Immature natural killer cell (primary cell): ENCODE measurements around the gene ZNG1C. TPM values are rescaled to one million over a fixed set of nuclear protein-coding genes. Genes with fewer than 3 reads are reported as not detected.
"Not testable (repeated sequence)": the region's sequence is repeated elsewhere in the genome, so short reads cannot be mapped to it uniquely, and the experiment has no call there.

Experiments
- DNase-seq, 3 donors: peaks; one replicate each; pipeline ENCODE4 v3.0.0; 2022; ENCODE audit warnings: mixed read lengths in 1 of 3
- H3K27ac Mint-ChIP-seq, 6 donors: one replicate each; pipeline ENCODE4 v1.8.0; 2020; ENCODE audit warnings: mixed read lengths in 6 of 6, mild to moderate bottlenecking in 5 of 6, inconsistent platforms in 4 of 6, moderate library complexity in 3 of 6
- H3K27me3 Mint-ChIP-seq, 3 donors: one replicate each; pipeline ENCODE4 v1.8.0; 2020 to 2021; ENCODE audit warnings: low read depth in 3 of 3, mild to moderate bottlenecking in 3 of 3, mixed read lengths in 3 of 3, moderate library complexity in 3 of 3, inconsistent platforms in 1 of 3
- H3K36me3 Mint-ChIP-seq, 3 donors: one replicate each; pipeline ENCODE4 v1.8.0; 2020; ENCODE audit warnings: mixed read lengths in 3 of 3, inconsistent platforms in 2 of 3, mild to moderate bottlenecking in 2 of 3
- H3K4me1 Mint-ChIP-seq, 2 donors: one replicate each; pipeline ENCODE4 v1.8.0; 2020; ENCODE audit warnings: inconsistent platforms in 2 of 2, mild to moderate bottlenecking in 2 of 2, mixed read lengths in 2 of 2, moderate library complexity in 1 of 2
- H3K4me3 Mint-ChIP-seq, 5 donors: one replicate each; pipeline ENCODE4 v1.8.0; 2020; ENCODE audit warnings: mild to moderate bottlenecking in 5 of 5, mixed read lengths in 5 of 5, inconsistent platforms in 3 of 5, moderate library complexity in 3 of 5
- H3K9me3 Mint-ChIP-seq, 6 donors: one replicate each; pipeline ENCODE4 v1.8.0; 2020; ENCODE audit warnings: mild to moderate bottlenecking in 6 of 6, mixed read lengths in 6 of 6, inconsistent platforms in 4 of 6, moderate library complexity in 3 of 6
- polyA plus RNA-seq, 3 donors: library from polyadenylated mRNA; unstranded; fragments of 300-500 nt; fragmentation: Illumina TruSeq; gene quantifications; one replicate each; pipeline ENCODE4 v1.2.3, GENCODE V29; 2021

The ZNG1C gene
- polyA plus RNA-seq, 3 donors from 2014 or later = 1.8 to 17.5 (median 10.5) TPM

DNA sequence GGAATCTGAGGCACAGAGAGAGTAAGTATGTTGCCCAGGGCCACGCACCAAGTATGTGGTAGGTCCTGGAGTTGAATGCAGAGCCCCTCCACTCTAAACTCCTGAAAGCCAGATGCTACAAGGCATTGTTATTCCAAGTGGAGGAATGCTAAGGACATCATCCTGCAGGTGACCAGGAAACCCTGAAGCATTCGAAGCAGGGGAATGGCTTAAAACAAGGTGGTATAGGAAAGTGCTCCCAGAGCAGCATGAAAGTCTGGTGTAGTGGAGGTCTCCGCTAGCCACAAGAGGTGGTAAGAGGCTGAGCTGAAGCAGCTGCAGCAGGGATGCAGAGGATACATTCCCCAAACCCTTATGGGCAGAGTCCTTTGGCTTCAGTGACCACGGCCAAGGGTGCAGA is 87.3 kb downstream of the ZNG1C start:
- H3K9me3 Mint-ChIP-seq, H3K27me3 Mint-ChIP-seq, H3K4me1 Mint-ChIP-seq, DNase-seq, H3K36me3 Mint-ChIP-seq, H3K27ac Mint-ChIP-seq, H3K4me3 Mint-ChIP-seq: not testable (repeated sequence)

GRCh38 chr9:68330531-68331173 is 88.9 kb downstream of the ZNG1C start:
- not testable (repeated sequence) for H3K4me3 Mint-ChIP-seq, H3K36me3 Mint-ChIP-seq, H3K9me3 Mint-ChIP-seq, H3K27me3 Mint-ChIP-seq, H3K4me1 Mint-ChIP-seq, H3K27ac Mint-ChIP-seq, DNase-seq

- H3K9me3 Mint-ChIP-seq, H3K4me1 Mint-ChIP-seq: not testable (repeated sequence)
These were observed 90.3 kb downstream of the ZNG1C start for GRCh38 chr9:68332122-68332521.

GRCh38 chr9:68335935-68336334 is 94.2 kb downstream of the ZNG1C start:
- not testable (repeated sequence) for H3K4me1 Mint-ChIP-seq, H3K9me3 Mint-ChIP-seq, H3K36me3 Mint-ChIP-seq, DNase-seq, H3K4me3 Mint-ChIP-seq, H3K27ac Mint-ChIP-seq, H3K27me3 Mint-ChIP-seq

More at GRCh38 chr9:68332122-68332521, 90.3 kb downstream of the ZNG1C start:
- not testable (repeated sequence) for H3K27me3 Mint-ChIP-seq, H3K36me3 Mint-ChIP-seq, DNase-seq, H3K4me3 Mint-ChIP-seq, H3K27ac Mint-ChIP-seq

GRCh38 chr9:68336639-68337339 is 95.0 kb downstream of the ZNG1C start:
- not testable (repeated sequence) for H3K36me3 Mint-ChIP-seq, H3K4me1 Mint-ChIP-seq, DNase-seq, H3K27ac Mint-ChIP-seq, H3K4me3 Mint-ChIP-seq, H3K27me3 Mint-ChIP-seq, H3K9me3 Mint-ChIP-seq

DNA sequence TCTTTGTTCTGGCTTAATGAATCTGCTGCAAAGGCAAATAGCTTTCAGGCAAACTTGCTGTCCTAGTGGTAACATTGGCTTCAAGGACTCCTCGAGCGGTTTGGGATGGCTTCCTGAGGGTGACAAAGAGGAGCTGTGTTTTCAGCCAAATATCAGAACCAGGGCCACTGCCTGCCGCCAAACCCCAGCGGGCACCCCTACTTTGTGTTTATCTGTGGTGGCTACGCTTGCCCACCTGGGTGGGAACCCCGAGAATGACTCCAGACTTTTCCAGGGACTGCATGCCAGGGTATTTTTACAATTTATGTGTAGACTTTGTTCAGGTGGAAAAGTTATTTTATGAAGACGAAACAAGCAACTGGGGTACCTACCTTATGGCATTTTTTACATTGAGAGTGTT is 96.2 kb downstream of the ZNG1C start:
- H3K4me3 Mint-ChIP-seq, H3K27ac Mint-ChIP-seq, H3K27me3 Mint-ChIP-seq, H3K9me3 Mint-ChIP-seq, H3K4me1 Mint-ChIP-seq, H3K36me3 Mint-ChIP-seq, DNase-seq: not testable (repeated sequence)

- H3K4me1 Mint-ChIP-seq, H3K9me3 Mint-ChIP-seq, H3K27ac Mint-ChIP-seq, H3K4me3 Mint-ChIP-seq, H3K36me3 Mint-ChIP-seq, H3K27me3 Mint-ChIP-seq: not testable (repeated sequence)
- DNase-seq = peak in 1 of 3 donors; percentile 3
These were observed 100.7 kb downstream of the ZNG1C start for GRCh38 chr9:68342265-68343025.

DNA sequence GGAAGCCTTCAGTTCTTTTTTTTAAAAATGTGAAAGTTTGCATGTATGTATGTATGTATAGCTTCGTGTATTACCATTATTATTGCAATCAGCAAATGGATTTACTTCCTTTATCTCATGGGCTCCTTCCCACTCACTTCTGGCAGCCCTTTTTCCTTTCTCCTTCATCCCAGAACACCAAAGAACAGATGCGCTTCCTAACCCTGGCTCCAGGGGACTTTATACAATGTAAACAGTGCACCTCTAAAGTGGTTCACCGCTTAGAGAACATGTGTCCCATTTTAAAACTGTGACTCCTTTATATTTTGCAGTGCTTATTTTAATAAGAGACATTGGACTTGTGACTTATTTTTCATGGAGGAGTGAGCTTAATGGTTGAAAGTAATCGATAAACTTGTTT is 101.5 kb downstream of the ZNG1C start:
- not testable (repeated sequence) for H3K9me3 Mint-ChIP-seq, H3K4me1 Mint-ChIP-seq, H3K27ac Mint-ChIP-seq, DNase-seq, H3K27me3 Mint-ChIP-seq, H3K36me3 Mint-ChIP-seq, H3K4me3 Mint-ChIP-seq

- not testable (repeated sequence) for H3K36me3 Mint-ChIP-seq, H3K4me3 Mint-ChIP-seq, H3K9me3 Mint-ChIP-seq, H3K27ac Mint-ChIP-seq, H3K4me1 Mint-ChIP-seq, H3K27me3 Mint-ChIP-seq, DNase-seq
These were observed 102.2 kb downstream of the ZNG1C start for GRCh38 chr9:68343992-68344391.

Other genes with a start within 250 kb of the ZNG1C start
- not detected for gene FOXD4L3, start 60.9 kb downstream of the ZNG1C start, polyA plus RNA-seq
- 1 to 10 TPM in 1 of 3 donors, not detected in 2; 1.2 TPM for gene PGM5, start 114.6 kb downstream of the ZNG1C start, polyA plus RNA-seq